SK-N-SH treated with all-trans-retinoic acid at 6 μM for 48 hours (cell line): ENCODE data around the gene WFS1.

Experiments
- ATAC-seq: fragments of 200-7000 bp; cut with Tn5 transposase; 3 replicates; pipeline ENCODE4 v1.9.1; 2020; ENCODE audit warnings: mild to moderate bottlenecking, moderate library complexity
- ARNTL ChIP-seq: fragments of 450-650 bp; formaldehyde crosslinking; IDR thresholded peaks from 2 replicates; pipeline ENCODE4 v1.5.0; 2020; ENCODE audit warnings: low read depth, mild to moderate bottlenecking, moderate library complexity, borderline replicate concordance
- BACH2 ChIP-seq: fragments of 250-450 bp; sonication (Bioruptor Pico); IDR thresholded peaks from 2 replicates; pipeline ENCODE4 v1.9.0; 2021; ENCODE audit warnings: mild to moderate bottlenecking, borderline replicate concordance
- ESRRG ChIP-seq: fragments of 250-450 bp; sonication (Bioruptor Pico); IDR thresholded peaks from 2 replicates; pipeline ENCODE4 v1.6.1; 2021; ENCODE audit warnings: mild to moderate bottlenecking
- GLIS3 ChIP-seq: fragments of 250-450 bp; sonication (Bioruptor Pico); IDR thresholded peaks from 2 replicates; pipeline ENCODE4 v1.5.0; 2020; ENCODE audit warnings: mild to moderate bottlenecking, moderate library complexity
- ISL1 ChIP-seq: fragments of 250-450 bp; sonication (Bioruptor Pico); IDR thresholded peaks from 2 replicates; pipeline ENCODE4 v2.1.2; 2022; ENCODE audit warnings: mild to moderate bottlenecking, moderate library complexity
- OSR1 ChIP-seq: fragments of 250-450 bp; sonication (Bioruptor Pico); IDR thresholded peaks from 2 replicates; pipeline ENCODE4 v1.8.0; 2022; ENCODE audit warnings: moderate library complexity, mild to moderate bottlenecking, inconsistent platforms
- PPARA ChIP-seq: fragments of 250-450 bp; sonication (Bioruptor Pico); IDR thresholded peaks from 2 replicates; pipeline ENCODE4 v1.5.0; 2020; ENCODE audit warnings: mild to moderate bottlenecking, borderline replicate concordance
- RARB ChIP-seq: fragments of 250-450 bp; sonication (Bioruptor Pico); IDR thresholded peaks from 2 replicates; pipeline ENCODE4 v1.8.0; 2021; ENCODE audit warnings: mild to moderate bottlenecking, moderate library complexity
- SNAI2 ChIP-seq: fragments of 250-450 bp; sonication (Bioruptor Pico); IDR thresholded peaks from 2 replicates; pipeline ENCODE4 v1.5.0; 2020; ENCODE audit warnings: mild to moderate bottlenecking, moderate library complexity
- TCF4 ChIP-seq: fragments of 250-450 bp; sonication (Bioruptor Pico); IDR thresholded peaks from 2 replicates; pipeline ENCODE4 v1.8.0; 2021; ENCODE audit warnings: mild to moderate bottlenecking, moderate library complexity, borderline replicate concordance
- TOX ChIP-seq: fragments of 250-450 bp; sonication (Bioruptor Pico); IDR thresholded peaks from 2 replicates; pipeline ENCODE4 v1.8.0; 2021; ENCODE audit warnings: mild to moderate bottlenecking, moderate library complexity, borderline replicate concordance
- ZC3H10 ChIP-seq: fragments of 250-450 bp; sonication (Bioruptor Pico); IDR thresholded peaks from 2 replicates; pipeline ENCODE4 v1.5.1; 2021; ENCODE audit warnings: mild to moderate bottlenecking, moderate library complexity
- ZFP3 ChIP-seq: fragments of 250-450 bp; sonication (Bioruptor Pico); IDR thresholded peaks from 2 replicates; pipeline ENCODE4 v1.5.0; 2020; ENCODE audit warnings: mild to moderate bottlenecking, moderate library complexity
- ZFP30 ChIP-seq: fragments of 450-650 bp; formaldehyde crosslinking; IDR thresholded peaks from 2 replicates; pipeline ENCODE4 v1.5.0; 2022; ENCODE audit warnings: mild to moderate bottlenecking, moderate library complexity
- ZNF565 ChIP-seq: fragments of 450-650 bp; formaldehyde crosslinking; conservative IDR thresholded peaks from 2 replicates; pipeline ENCODE4 v1.5.0; 2020; ENCODE audit warnings: low read depth, mild to moderate bottlenecking, moderate library complexity
- ZNF8 ChIP-seq: fragments of 450-650 bp; formaldehyde crosslinking; IDR thresholded peaks from 2 replicates; pipeline ENCODE4 v1.5.0; 2020; ENCODE audit warnings: mild to moderate bottlenecking, moderate library complexity
- TF ChIP-seq, protein P1 (sequence below): fragments of 250-450 bp; sonication (Bioruptor Pico); IDR thresholded peaks from 2 replicates; pipeline ENCODE4 v1.5.1; 2020; ENCODE audit warnings: low read depth, mild to moderate bottlenecking, moderate library complexity
- TF ChIP-seq, protein P2 (sequence below): fragments of 250-450 bp; sonication (Bioruptor Pico); IDR thresholded peaks from 2 replicates; pipeline ENCODE4 v1.8.0; 2020; ENCODE audit warnings: mild to moderate bottlenecking, moderate library complexity, borderline replicate concordance
- TF ChIP-seq, protein P3 (sequence below): fragments of 250-450 bp; sonication (Bioruptor Pico); IDR thresholded peaks from 2 replicates; pipeline ENCODE4 v1.8.0; 2021; ENCODE audit warnings: low read depth, mild to moderate bottlenecking, moderate library complexity, borderline replicate concordance
- TF ChIP-seq, protein P4 (sequence below): fragments of 250-450 bp; sonication (Bioruptor Pico); IDR thresholded peaks from 2 replicates; pipeline ENCODE4 v1.5.0; 2020; ENCODE audit warnings: mild to moderate bottlenecking, moderate library complexity
- TF ChIP-seq, protein P5 (sequence below): fragments of 250-450 bp; sonication (Bioruptor Pico); IDR thresholded peaks from 2 replicates; pipeline ENCODE4 v1.5.1; 2021; ENCODE audit warnings: mild to moderate bottlenecking, moderate library complexity

WFS1 gene

DNA sequence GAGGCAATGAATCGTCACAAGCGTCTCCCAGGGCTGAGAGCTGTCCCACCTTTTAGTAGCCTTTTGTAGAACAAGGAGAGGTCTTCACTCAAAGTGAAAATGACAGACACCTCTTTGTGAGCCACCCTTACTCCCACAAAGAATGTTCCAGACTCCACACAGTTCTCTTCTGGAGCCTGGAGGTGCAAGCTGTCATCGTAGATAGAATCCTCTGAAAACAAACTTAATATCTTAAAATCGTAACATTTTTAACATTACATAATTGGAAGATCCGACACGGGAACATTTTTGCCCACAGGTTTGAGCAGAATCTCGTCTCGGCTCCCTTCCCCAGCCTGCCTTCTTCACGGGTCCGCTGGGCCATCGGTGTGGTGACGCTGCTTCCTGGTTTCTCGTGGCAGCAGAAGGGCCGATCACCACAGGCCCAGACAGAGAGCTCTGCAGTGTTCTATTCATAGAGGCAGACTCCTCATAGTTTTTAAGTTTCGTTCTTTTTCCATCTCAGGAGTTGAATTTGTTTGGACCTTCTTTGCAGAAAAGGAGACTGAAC lies 27.7 kb downstream of the WFS1 start:
- ATAC-seq, result no peak
- TF ChIP-seq ARNTL, result no peak
- TF ChIP-seq, protein P1, sequence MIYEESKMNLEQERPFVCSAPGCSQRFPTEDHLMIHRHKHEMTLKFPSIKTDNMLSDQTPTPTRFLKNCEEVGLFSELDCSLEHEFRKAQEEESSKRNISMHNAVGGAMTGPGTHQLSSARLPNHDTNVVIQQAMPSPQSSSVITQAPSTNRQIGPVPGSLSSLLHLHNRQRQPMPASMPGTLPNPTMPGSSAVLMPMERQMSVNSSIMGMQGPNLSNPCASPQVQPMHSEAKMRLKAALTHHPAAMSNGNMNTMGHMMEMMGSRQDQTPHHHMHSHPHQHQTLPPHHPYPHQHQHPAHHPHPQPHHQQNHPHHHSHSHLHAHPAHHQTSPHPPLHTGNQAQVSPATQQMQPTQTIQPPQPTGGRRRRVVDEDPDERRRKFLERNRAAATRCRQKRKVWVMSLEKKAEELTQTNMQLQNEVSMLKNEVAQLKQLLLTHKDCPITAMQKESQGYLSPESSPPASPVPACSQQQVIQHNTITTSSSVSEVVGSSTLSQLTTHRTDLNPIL (CRISPR knock-in tag), result no peak
- TF ChIP-seq TCF4 (CRISPR knock-in tag), result no peak
- TF ChIP-seq, protein P2, sequence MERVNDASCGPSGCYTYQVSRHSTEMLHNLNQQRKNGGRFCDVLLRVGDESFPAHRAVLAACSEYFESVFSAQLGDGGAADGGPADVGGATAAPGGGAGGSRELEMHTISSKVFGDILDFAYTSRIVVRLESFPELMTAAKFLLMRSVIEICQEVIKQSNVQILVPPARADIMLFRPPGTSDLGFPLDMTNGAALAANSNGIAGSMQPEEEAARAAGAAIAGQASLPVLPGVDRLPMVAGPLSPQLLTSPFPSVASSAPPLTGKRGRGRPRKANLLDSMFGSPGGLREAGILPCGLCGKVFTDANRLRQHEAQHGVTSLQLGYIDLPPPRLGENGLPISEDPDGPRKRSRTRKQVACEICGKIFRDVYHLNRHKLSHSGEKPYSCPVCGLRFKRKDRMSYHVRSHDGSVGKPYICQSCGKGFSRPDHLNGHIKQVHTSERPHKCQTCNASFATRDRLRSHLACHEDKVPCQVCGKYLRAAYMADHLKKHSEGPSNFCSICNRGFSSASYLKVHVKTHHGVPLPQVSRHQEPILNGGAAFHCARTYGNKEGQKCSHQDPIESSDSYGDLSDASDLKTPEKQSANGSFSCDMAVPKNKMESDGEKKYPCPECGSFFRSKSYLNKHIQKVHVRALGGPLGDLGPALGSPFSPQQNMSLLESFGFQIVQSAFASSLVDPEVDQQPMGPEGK (CRISPR knock-in tag), result no peak
- TF ChIP-seq, protein P3, sequence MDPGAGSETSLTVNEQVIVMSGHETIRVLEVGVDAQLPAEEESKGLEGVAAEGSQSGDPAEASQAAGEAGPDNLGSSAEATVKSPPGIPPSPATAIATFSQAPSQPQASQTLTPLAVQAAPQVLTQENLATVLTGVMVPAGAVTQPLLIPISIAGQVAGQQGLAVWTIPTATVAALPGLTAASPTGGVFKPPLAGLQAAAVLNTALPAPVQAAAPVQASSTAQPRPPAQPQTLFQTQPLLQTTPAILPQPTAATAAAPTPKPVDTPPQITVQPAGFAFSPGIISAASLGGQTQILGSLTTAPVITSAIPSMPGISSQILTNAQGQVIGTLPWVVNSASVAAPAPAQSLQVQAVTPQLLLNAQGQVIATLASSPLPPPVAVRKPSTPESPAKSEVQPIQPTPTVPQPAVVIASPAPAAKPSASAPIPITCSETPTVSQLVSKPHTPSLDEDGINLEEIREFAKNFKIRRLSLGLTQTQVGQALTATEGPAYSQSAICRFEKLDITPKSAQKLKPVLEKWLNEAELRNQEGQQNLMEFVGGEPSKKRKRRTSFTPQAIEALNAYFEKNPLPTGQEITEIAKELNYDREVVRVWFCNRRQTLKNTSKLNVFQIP (CRISPR knock-in tag), result no peak
- TF ChIP-seq ISL1 (CRISPR knock-in tag), result no peak
- no peak for TF ChIP-seq RARB (CRISPR knock-in tag)
- TF ChIP-seq PPARA (CRISPR knock-in tag), result no peak
- TF ChIP-seq, protein P4, sequence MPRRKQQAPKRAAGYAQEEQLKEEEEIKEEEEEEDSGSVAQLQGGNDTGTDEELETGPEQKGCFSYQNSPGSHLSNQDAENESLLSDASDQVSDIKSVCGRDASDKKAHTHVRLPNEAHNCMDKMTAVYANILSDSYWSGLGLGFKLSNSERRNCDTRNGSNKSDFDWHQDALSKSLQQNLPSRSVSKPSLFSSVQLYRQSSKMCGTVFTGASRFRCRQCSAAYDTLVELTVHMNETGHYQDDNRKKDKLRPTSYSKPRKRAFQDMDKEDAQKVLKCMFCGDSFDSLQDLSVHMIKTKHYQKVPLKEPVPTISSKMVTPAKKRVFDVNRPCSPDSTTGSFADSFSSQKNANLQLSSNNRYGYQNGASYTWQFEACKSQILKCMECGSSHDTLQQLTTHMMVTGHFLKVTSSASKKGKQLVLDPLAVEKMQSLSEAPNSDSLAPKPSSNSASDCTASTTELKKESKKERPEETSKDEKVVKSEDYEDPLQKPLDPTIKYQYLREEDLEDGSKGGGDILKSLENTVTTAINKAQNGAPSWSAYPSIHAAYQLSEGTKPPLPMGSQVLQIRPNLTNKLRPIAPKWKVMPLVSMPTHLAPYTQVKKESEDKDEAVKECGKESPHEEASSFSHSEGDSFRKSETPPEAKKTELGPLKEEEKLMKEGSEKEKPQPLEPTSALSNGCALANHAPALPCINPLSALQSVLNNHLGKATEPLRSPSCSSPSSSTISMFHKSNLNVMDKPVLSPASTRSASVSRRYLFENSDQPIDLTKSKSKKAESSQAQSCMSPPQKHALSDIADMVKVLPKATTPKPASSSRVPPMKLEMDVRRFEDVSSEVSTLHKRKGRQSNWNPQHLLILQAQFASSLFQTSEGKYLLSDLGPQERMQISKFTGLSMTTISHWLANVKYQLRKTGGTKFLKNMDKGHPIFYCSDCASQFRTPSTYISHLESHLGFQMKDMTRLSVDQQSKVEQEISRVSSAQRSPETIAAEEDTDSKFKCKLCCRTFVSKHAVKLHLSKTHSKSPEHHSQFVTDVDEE (CRISPR knock-in tag), result no peak
- TF ChIP-seq, protein P5, sequence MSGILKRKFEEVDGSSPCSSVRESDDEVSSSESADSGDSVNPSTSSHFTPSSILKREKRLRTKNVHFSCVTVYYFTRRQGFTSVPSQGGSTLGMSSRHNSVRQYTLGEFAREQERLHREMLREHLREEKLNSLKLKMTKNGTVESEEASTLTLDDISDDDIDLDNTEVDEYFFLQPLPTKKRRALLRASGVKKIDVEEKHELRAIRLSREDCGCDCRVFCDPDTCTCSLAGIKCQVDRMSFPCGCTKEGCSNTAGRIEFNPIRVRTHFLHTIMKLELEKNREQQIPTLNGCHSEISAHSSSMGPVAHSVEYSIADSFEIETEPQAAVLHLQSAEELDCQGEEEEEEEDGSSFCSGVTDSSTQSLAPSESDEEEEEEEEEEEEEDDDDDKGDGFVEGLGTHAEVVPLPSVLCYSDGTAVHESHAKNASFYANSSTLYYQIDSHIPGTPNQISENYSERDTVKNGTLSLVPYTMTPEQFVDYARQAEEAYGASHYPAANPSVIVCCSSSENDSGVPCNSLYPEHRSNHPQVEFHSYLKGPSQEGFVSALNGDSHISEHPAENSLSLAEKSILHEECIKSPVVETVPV (CRISPR knock-in tag), result no peak
- TF ChIP-seq ZNF8 (CRISPR knock-in tag), result no peak
- no peak for TF ChIP-seq TOX
- no peak for TF ChIP-seq ZC3H10 (CRISPR knock-in tag)
- TF ChIP-seq SNAI2, result no peak
- TF ChIP-seq OSR1 (CRISPR knock-in tag), result no peak
- TF ChIP-seq BACH2, result no peak
- TF ChIP-seq ZNF565 (CRISPR knock-in tag), result no peak
- TF ChIP-seq ZFP30 (CRISPR knock-in tag), result no peak
- TF ChIP-seq ZFP3 (CRISPR knock-in tag), result no peak
- TF ChIP-seq ESRRG, result no peak
- TF ChIP-seq, all 23 proteins: peak for 0

DNA sequence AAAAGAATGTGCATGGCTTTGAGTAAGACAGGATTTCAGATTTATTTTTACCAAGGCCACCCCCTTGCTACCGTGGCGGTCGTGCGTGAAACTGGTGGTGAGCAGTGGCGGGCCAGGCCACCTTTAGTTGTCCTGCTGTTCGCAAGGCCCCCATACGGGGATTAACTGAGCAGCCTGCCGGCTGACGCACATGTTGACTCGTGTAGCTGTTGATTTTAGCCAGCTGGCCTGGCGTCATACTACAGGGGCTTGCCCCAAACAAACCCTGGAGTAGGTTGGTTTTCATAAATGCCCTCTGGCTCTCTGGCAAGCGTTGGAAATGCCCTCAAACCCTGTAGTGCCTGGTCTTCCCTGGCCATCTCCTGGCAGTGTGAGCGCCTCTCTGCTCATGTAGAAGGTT lies 28.4 kb downstream of the WFS1 start:
- no peak for ATAC-seq
- TF ChIP-seq TOX, result no peak
- TF ChIP-seq, protein P4 (CRISPR knock-in tag), result no peak
- TF ChIP-seq, protein P3 (CRISPR knock-in tag), result no peak
- TF ChIP-seq ZNF8 (CRISPR knock-in tag), result no peak
- no peak for TF ChIP-seq ZC3H10 (CRISPR knock-in tag)
- TF ChIP-seq, protein P2 (CRISPR knock-in tag), result no peak
- TF ChIP-seq ESRRG, result no peak
- no peak for TF ChIP-seq OSR1 (CRISPR knock-in tag)
- TF ChIP-seq SNAI2, result no peak
- TF ChIP-seq ZFP30 (CRISPR knock-in tag), result no peak
- no peak for TF ChIP-seq ZNF565 (CRISPR knock-in tag)
- no peak for TF ChIP-seq RARB (CRISPR knock-in tag)
- TF ChIP-seq GLIS3, result no peak
- no peak for TF ChIP-seq ARNTL
- TF ChIP-seq ISL1 (CRISPR knock-in tag), result no peak
- no peak for TF ChIP-seq TCF4 (CRISPR knock-in tag)
- no peak for TF ChIP-seq ZFP3 (CRISPR knock-in tag)
- TF ChIP-seq BACH2, result no peak
